Loucy (cell line): Measurements from ENCODE around the gene OR10A2.

Source experiments
- H2AFZ ChIP-seq: fragments of 200-600 bp; sonication (generic); 2 replicates; pipeline ENCODE4 v1.6.0; 2016; ENCODE audit warnings: antibody characterized with exemption, mild to moderate bottlenecking, low read length, moderate library complexity
- H3F3A ChIP-seq: fragments of 200-600 bp; 2 replicates; pipeline ENCODE4 v1.6.0; 2016; ENCODE audit warnings: antibody characterized with exemption, low read depth, mild to moderate bottlenecking
- H3K27me3 ChIP-seq: fragments of 200-600 bp; sonication (generic); 2 replicates; pipeline ENCODE4 v1.6.1; 2014; ENCODE audit warnings: low read length, mild to moderate bottlenecking; ENCODE audit not compliant: insufficient read depth, poor library complexity, severe bottlenecking
- H3K36me3 ChIP-seq: fragments of 200-600 bp; sonication (generic); 2 replicates; pipeline ENCODE4 v1.6.1; 2016; ENCODE audit warnings: low read length; ENCODE audit not compliant: insufficient read depth
- H3K4me1 ChIP-seq: fragments of 200-600 bp; sonication (generic); 2 replicates; pipeline ENCODE4 v1.5.1; 2014; ENCODE audit warnings: low read length, mild to moderate bottlenecking; ENCODE audit not compliant: insufficient read depth, poor library complexity, severe bottlenecking
- H3K4me2 ChIP-seq: fragments of 200-600 bp; sonication (generic); 2 replicates; pipeline ENCODE4 v1.6.0; 2014; ENCODE audit warnings: antibody characterized with exemption, low read length, low read depth, mild to moderate bottlenecking; ENCODE audit not compliant: poor library complexity, severe bottlenecking
- H3K4me3 ChIP-seq: fragments of 200-600 bp; sonication (generic); 2 replicates; pipeline ENCODE4 v1.5.1; 2014; ENCODE audit warnings: low read length, mild to moderate bottlenecking, mixed read lengths; ENCODE audit not compliant: poor library complexity, severe bottlenecking
- H3K79me2 ChIP-seq: fragments of 200-600 bp; sonication (generic); 2 replicates; pipeline ENCODE4 v1.6.1; 2014; ENCODE audit warnings: low read length; ENCODE audit not compliant: insufficient read depth
- H3K9ac ChIP-seq: fragments of 200-600 bp; sonication (generic); 2 replicates; pipeline ENCODE4 v1.6.0; 2014; ENCODE audit warnings: mild to moderate bottlenecking, low read depth, low read length, moderate library complexity; ENCODE audit not compliant: poor library complexity, severe bottlenecking
- H3K9me2 ChIP-seq: fragments of 200-600 bp; sonication (generic); replicated peaks from 2 replicates; pipeline ENCODE4 v1.6.1; 2016; ENCODE audit warnings: low read depth, low read length, mixed read lengths
- H3K9me3 ChIP-seq: fragments of 200-600 bp; sonication (generic); 2 replicates; pipeline ENCODE4 v1.6.1; 2014; ENCODE audit warnings: mild to moderate bottlenecking, antibody characterized with exemption, low read length, low read depth; ENCODE audit not compliant: insufficient read depth
- H4K20me1 ChIP-seq: fragments of 200-600 bp; sonication (generic); 2 replicates; pipeline ENCODE4 v1.6.0; 2014; ENCODE audit warnings: antibody characterized with exemption, low read length, mild to moderate bottlenecking; ENCODE audit not compliant: insufficient read depth, poor library complexity, severe bottlenecking
- CTCF ChIP-seq: fragments of 200-600 bp; sonication (generic); conservative IDR thresholded peaks from 2 replicates; pipeline ENCODE4 v1.5.1; 2014; ENCODE audit warnings: mild to moderate bottlenecking, antibody characterized with exemption, low read length
- EZH2phosphoT487 ChIP-seq: fragments of 200-600 bp; IDR thresholded peaks from 2 replicates; pipeline ENCODE4 v1.6.1; 2018; ENCODE audit warnings: antibody characterized with exemption, mild to moderate bottlenecking, moderate library complexity, borderline replicate concordance

OR10A2 gene

GRCh38 chr11:6834021-6834420, 28.8 kb upstream of the OR10A2 start:
- Histone ChIP-seq H3K27me3 (no peaks in the 10 kb centered on the region), H3K4me1 (no peaks in the 10 kb centered on the region), H4K20me1 (no peaks in the 10 kb centered on the region), H3K36me3 (no peaks in the 10 kb centered on the region), H3K9ac (no peak overlapping the region), H3K4me3 (no peak overlapping the region), H3K9me3 (no peaks in the 10 kb centered on the region), H2AFZ (no peak overlapping the region), H3K79me2 (no peaks in the 10 kb centered on the region), H3F3A (no peaks in the 10 kb centered on the region), H3K9me2 (no peaks in the 10 kb centered on the region), H3K4me2 (no peak overlapping the region)
- TF ChIP-seq EZH2phosphoT487 (no peak), CTCF (no peak)

GRCh38 chr11:6841694-6842093, 21.2 kb upstream of the OR10A2 start:
- no peaks in the 10 kb centered on the region for H3K79me2 ChIP-seq
- H3K9ac ChIP-seq, result no peak overlapping the region
- H2AFZ ChIP-seq, result no peak overlapping the region
- H3K4me2 ChIP-seq, result no peak overlapping the region
- H4K20me1 ChIP-seq, result no peaks in the 10 kb centered on the region
- no peaks in the 10 kb centered on the region for H3K36me3 ChIP-seq
- H3K4me3 ChIP-seq, result no peak overlapping the region
- H3K4me1 ChIP-seq, result no peaks in the 10 kb centered on the region
- no peak for TF ChIP-seq CTCF
- TF ChIP-seq EZH2phosphoT487, result no peak
- no peaks in the 10 kb centered on the region for H3K27me3 ChIP-seq
- no peaks in the 10 kb centered on the region for H3F3A ChIP-seq
- no peaks in the 10 kb centered on the region for H3K9me2 ChIP-seq
- no peaks in the 10 kb centered on the region for H3K9me3 ChIP-seq

GRCh38 chr11:6843670-6844069, 19.2 kb upstream of the OR10A2 start:
- H3K79me2 ChIP-seq, result no peaks in the 10 kb centered on the region
- no peak overlapping the region for H3K4me3 ChIP-seq
- no peak overlapping the region for H2AFZ ChIP-seq
- no peaks in the 10 kb centered on the region for H3K9me2 ChIP-seq
- H3K4me1 ChIP-seq, result no peaks in the 10 kb centered on the region
- H3K9me3 ChIP-seq, result no peaks in the 10 kb centered on the region
- no peaks in the 10 kb centered on the region for H3K36me3 ChIP-seq
- no peaks in the 10 kb centered on the region for H3K27me3 ChIP-seq
- no peaks in the 10 kb centered on the region for H3F3A ChIP-seq
- H4K20me1 ChIP-seq, result no peaks in the 10 kb centered on the region
- H3K9ac ChIP-seq, result no peak overlapping the region
- TF ChIP-seq EZH2phosphoT487 (no peak), CTCF (no peak)
- H3K4me2 ChIP-seq, result no peak overlapping the region
